Adrenal gland (tissue), 5 donors: ENCODE measurements around the gene MRPS22.

ENCODE experiments used
- CTCF ChIP-seq, 6 experiments: fragments of 450-650 bp in 4 of 6; fragments of 200-600 bp in 2 of 6; sonication (generic) in 1 of 6; IDR thresholded peaks; 1 replicate in 5 of 6; 2 replicates in 1 of 6; pipeline versions ENCODE4 v1.5.1 to v1.8.0; 2016 to 2021; ENCODE audit warnings: antibody characterized with exemption in 6 of 6, mild to moderate bottlenecking in 2 of 6, moderate library complexity in 1 of 6
- POLR2A ChIP-seq, 2 donors: fragments of 450-650 bp; IDR thresholded peaks; one replicate each; pipeline ENCODE4 v1.6.1; 2017; ENCODE audit warnings: antibody characterized with exemption in 2 of 2, mild to moderate bottlenecking in 2 of 2, moderate library complexity in 1 of 2
- donor health status: DM: no; HTN: no; CAD: no.

- TF ChIP-seq POLR2A (IDR thresholded peaks at IDR 0.05) (no peak), CTCF (IDR thresholded peaks at IDR 0.05) (no peak)
Measured at GRCh38 chr3:139388821-139389551, 45.2 kb downstream of the MRPS22 start.
